Hematopoietic multipotent progenitor cell treated with erythropoietin and hydrocortisone succinate and interleukin-3 and kit ligand, for 6 days (in vitro differentiated cells): ENCODE measurements around the gene ADAMTS2.

Experiments
- DNase-seq: peaks from one replicate; pipeline ENCODE4 v3.0.0-alpha.2; 2015

ADAMTS2 gene

GRCh38 chr5:179132586-179133355 is 212.5 kb downstream of the ADAMTS2 start:
- no peak for DNase-seq

GRCh38 chr5:179131886-179132585 is 213.2 kb downstream of the ADAMTS2 start:
- no peak for DNase-seq

GRCh38 chr5:179131321-179131835 is 213.9 kb downstream of the ADAMTS2 start:
- DNase-seq: no peak

DNA sequence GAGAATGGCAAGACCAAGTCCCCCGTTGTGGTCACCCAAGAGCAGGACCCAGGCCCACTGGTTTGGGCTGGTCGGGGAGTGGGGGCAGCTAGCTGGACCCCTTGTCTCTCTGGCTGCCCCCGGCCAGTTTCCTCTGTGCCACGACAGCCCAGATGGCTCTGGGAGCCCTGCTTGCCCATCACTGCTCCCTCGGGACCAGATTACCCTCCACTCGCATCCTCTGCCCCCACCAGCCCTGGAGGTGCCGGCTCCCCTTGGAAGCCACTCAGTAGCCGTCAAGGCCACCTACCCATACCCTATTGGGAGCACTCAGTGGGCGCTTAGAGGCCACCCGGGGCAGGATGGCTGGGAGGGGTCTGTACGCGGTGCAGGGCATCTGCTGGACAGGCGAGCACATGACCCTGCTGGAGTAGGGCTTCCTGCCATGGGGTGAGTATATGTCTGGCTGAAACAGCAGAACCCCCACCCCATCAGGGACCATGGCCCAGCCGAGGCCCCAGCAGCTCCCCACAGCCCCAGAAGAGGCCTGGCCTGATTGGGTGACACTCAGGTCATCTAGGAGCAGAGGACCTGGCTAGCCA is 215.1 kb downstream of the ADAMTS2 start:
- DNase-seq: no peak

DNA sequence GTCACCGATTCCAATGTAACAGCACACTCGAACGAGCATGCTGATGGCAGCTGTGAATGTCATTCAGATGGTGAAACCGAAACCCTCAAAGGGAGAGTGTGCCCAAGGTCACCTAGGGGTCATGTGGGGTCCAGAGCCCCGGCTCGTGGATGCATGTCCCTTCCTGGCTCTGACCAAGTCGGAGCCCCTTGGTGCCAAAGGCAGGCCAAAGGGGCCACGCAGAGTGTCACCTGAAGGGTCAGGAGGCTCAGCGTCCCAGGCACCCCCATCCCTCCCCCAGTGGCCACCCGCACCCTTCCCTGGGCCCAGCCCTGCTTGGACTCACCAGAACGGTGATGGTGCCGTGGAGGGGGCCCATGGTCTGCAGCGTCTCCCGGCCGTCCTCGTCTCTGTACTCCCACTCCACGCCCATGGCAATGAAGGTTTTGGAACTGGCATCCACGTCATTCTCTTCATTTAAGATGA is 215.6 kb downstream of the ADAMTS2 start:
- DNase-seq: no peak

DNA sequence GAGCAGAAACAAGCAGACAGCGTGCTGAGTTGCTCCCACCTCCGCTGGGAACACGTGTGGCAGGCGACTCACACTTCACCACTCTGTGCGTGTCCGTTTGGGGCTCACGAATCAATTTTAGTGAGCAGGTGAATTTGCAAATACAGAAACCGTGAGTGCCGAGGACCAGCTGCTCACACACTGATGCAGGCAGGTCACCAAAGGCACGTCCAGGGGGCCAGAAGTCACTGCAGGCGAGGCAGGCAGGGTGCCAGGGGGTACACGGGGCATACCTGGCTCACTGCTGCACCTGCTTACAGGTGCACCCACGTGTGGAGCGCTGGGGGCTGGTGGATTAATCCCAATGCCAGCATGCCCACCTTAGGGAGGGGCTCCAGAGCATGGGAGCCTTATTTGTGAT is 216.3 kb downstream of the ADAMTS2 start:
- DNase-seq: no peak

GRCh38 chr5:179128041-179128365 is 217.3 kb downstream of the ADAMTS2 start:
- no peak for DNase-seq

- no peak for DNase-seq
These were observed 217.9 kb downstream of the ADAMTS2 start for GRCh38 chr5:179127136-179128040.

DNA sequence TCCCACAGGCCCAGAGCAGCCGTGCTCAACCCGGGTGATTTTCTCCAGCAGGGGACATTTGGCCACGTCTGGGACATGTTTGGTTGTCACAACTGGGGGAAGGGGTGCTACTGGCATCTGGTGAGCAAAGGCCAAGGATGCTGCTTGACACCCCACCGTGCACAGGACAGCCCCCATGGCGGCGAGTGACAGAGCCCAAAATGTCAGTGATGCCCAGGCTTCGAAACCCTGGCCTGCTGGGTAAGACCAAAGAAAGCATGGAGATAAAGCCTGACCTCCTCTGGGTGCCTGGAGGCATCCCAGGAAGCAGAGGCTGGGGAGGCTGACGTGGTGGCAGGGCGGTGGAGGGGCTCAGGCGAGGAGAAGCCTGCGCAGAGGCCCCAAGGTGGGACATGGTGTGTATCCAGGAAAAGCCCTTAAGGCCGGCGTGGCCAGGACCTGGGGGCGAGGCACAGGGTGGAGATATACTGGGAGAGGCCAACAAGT is 218.7 kb downstream of the ADAMTS2 start:
- DNase-seq: no peak

DNA sequence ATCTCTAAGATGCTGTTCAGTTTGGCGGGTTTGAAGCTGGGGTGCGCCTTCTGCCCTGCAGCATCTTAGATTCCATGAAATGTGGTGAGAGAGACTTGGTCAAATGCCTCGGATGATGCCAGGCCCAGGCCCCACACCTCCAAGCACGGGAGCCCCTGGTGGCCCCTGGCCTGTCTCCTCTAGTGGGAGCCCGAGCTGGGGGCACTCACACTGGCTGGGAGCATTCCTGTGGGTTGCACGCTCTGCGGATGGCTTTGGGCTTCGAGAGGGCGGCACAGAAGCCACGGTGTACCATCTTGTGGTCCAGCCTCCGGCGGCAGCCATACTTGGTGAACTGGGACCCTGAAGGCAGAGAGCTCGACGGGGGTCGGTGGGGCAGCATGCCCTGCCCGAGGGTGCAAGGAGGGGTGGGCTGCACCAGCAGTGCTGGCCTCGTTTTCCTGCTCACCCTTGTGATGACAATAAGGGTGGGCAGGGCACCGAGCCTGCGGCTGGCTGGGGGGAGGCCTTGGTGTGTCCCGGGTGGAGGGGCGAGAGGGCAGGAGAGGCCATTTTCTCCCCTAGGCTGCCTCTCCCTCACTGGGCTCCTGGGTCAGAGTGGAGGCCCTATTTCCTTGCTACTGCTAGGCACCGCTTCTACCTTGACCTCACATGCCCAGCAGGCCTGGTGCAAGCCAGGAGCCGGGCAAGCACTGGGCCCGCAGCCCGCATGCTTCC is 219.3 kb downstream of the ADAMTS2 start:
- DNase-seq: no peak

DNA sequence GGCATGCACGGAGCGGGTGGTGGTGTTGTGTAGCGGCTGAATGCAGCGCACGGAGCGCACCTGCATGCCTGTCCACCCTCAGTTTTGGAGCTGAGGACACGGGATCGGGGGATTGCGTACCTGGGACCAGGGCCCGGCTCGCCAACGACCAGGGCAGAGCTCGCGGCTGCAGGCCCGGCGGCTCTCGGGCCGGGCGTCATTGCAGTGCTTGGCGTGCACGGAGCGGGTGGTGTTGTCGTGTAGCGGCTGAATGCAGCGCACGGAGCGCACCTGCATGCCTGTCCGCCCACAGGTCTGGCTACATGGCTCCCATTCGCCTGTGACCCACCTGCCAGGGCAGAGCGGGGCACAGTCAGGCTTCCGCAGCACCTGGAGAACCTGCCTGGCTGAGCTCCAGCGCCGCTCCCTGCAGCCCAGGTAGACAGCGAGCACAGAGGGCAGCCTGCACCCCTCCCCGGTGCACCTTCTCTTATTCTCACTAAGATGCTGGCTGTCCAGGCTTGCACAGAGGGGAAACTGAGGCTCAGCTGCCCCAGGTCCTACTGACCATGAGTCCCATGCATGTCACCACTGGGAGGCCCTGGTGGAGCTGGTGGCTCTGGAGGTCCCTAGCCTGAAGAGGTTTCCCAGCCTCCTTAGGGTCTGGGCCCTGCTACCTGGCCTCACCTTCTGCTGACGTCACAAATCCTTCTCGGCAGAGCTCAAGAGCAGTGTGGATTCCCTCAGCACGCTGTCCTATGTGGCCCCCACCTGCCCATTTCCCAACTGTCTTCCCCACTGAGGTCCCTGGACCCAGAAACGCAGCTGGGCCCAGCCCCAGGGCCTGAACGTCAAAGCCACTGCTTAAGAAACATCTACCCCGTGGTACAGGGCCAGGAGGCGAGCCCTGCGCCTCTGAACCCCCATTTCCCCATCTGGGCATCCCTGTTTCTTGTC is 220.1 kb downstream of the ADAMTS2 start:
- no peak for DNase-seq

GRCh38 chr5:179124273-179124852 is 220.9 kb downstream of the ADAMTS2 start:
- no peak for DNase-seq

- DNase-seq: no peak
These were observed 221.6 kb downstream of the ADAMTS2 start for GRCh38 chr5:179123491-179124272.

GRCh38 chr5:179123109-179123426 is 222.2 kb downstream of the ADAMTS2 start:
- DNase-seq: no peak

- no peak for DNase-seq
These were observed 222.7 kb downstream of the ADAMTS2 start for GRCh38 chr5:179122411-179123108.

DNA sequence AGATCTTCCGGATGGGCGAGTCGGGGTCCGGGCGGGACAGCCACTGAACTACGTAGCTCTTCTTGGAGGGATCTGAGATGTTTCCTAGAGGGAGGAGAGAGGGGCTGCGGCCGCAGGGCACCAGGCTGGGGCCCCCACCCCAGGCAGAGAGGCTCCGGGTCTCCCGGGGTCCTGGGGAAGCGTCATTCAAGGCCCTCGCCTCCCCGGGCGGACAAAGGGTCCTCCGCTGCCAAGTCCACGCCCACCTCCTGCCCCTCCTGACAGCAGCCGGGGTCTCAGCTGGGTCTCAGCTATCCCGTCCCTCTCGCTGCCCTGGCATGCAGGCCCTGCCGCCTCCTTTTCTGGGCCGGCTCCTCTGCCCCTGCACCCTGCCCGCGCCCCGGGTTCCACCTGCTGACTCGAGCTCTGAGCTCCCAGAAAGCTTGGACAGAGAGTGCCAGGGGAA is 223.6 kb downstream of the ADAMTS2 start:
- no peak for DNase-seq

GRCh38 chr5:179120951-179121666 is 224.2 kb downstream of the ADAMTS2 start:
- DNase-seq: no peak

DNA sequence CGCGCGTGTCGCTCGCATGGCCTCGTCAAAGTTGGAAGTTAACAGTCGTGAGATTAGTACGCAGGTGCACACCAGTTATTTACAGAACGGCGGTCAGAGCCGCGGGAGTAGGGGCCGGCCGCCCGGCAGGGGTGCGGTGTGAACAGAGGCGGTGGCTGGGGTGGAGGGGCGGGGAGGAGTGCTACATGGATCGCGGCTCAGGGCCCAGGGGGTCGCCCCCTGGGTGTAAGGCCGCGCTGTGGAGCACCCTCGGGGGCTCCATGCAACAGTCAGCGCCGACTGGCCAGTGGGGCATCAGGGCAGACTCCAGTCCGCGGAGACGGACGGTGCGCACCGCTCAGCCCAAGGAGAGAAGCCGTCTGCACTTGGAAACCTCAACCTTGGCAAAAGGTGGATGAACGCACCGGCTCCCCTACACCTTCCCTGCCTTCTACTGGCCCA is 224.8 kb downstream of the ADAMTS2 start:
- no peak for DNase-seq
